K562 (cell line): ENCODE measurements around the gene IFNB1. TPM values are rescaled to one million over a fixed set of nuclear protein-coding genes. Genes with fewer than 3 reads are reported as not detected.

ENCODE experiments used
- ATAC-seq: fragments of 200-7000 bp; cut with Tn5 transposase; 3 replicates; pipeline ENCODE4 v1.9.1; 2020; ENCODE audit warnings: moderate library complexity
- BruUV-seq: library from RNA; stranded (reverse); fragments of 400-500 nt; replicated peaks from 2 replicates; lab custom pipeline; 2021; lab: Mats Ljungman, UMichigan
- CTCF ChIA-PET: fragments of 300-600 bp; formaldehyde crosslinking; extraction: SDS; loops from one replicate; lab custom pipeline; 2021; ENCODE audit warnings: low intra/inter-chr PET ratio; lab: Yijun Ruan, JAX
- POLR2A ChIA-PET: fragments of 300-600, 350-650 bp; sonication (Branson Sonifier 250); formaldehyde crosslinking; extraction: SDS; loops from one replicate; lab custom pipeline; 2021; ENCODE audit warnings: antibody characterized with exemption, inconsistent platforms; lab: Yijun Ruan, JAX
- DNase-seq, 4 experiments: peaks; one replicate each; pipeline versions ENCODE4 v3.0.0 to v3.0.0-alpha.2; 2011 to 2018; ENCODE audit warnings: low spot score in 3 of 4, mixed read lengths in 3 of 4; ENCODE audit errors: extremely low read depth in 1 of 4
- FAIRE-seq: peaks from 2 replicates; lab custom pipeline; 2011; peaks lifted over from hg19 to GRCh38; lab: Jason Lieb, UNC
- H2AFZ ChIP-seq: 2 replicates; pipeline ENCODE4 v1.6.0; 2011; ENCODE audit warnings: low read depth, low read length, control low read depth, inconsistent platforms
- H3K27ac ChIP-seq: fragments of 200-600 bp; 3 replicates; pipeline ENCODE4 v1.8.0; 2011; ENCODE audit warnings: low read depth, mild to moderate bottlenecking, control low read depth, inconsistent platforms, low read length, moderate library complexity, mixed read lengths; ENCODE audit errors: extremely low read depth
- H3K27me3 ChIP-seq, 2 experiments: fragments of 300-600 bp in 1 of 2; 2 replicates in 1 of 2; 3 replicates in 1 of 2; pipeline versions ENCODE4 v1.6.0 to v1.8.0; 2011; ENCODE audit warnings: inconsistent platforms in 2 of 2, low read length in 2 of 2, mild to moderate bottlenecking in 1 of 2, mixed read lengths in 1 of 2, moderate library complexity in 1 of 2; ENCODE audit not compliant: control insufficient read depth in 2 of 2, insufficient read depth in 2 of 2
- H3K36me3 ChIP-seq: fragments of 300-600 bp; 3 replicates; pipeline ENCODE4 v1.8.0; 2011; ENCODE audit warnings: mild to moderate bottlenecking, low read length, inconsistent platforms; ENCODE audit not compliant: control insufficient read depth, insufficient read depth
- H3K4me1 ChIP-seq, 2 experiments: fragments of 200-600 bp in 1 of 2; replicated peaks in 1 of 2; 2 replicates in 1 of 2; 3 replicates in 1 of 2; pipeline versions ENCODE4 v1.5.1 to v1.8.0; 2011; ENCODE audit warnings: inconsistent platforms in 2 of 2, low read length in 2 of 2, mild to moderate bottlenecking in 1 of 2, mixed read lengths in 1 of 2, moderate library complexity in 1 of 2; ENCODE audit not compliant: control insufficient read depth in 2 of 2, insufficient read depth in 2 of 2
- H3K4me2 ChIP-seq: 2 replicates; pipeline ENCODE4 v1.6.1; 2011; ENCODE audit warnings: low read length, control low read depth, inconsistent platforms, mixed read lengths; ENCODE audit not compliant: insufficient read depth
- H3K4me3 ChIP-seq: fragments of 200-600 bp; sonication (generic), shearing (Covaris generic); 2 replicates; pipeline ENCODE4 v1.5.1; 2016; ENCODE audit warnings: control low read depth, inconsistent platforms
- H3K79me2 ChIP-seq: fragments of 200-600 bp; 3 replicates; pipeline ENCODE4 v1.8.0; 2011; ENCODE audit warnings: low read length, inconsistent platforms; ENCODE audit not compliant: control insufficient read depth, insufficient read depth
- H3K9ac ChIP-seq, 2 experiments: 2 replicates each; pipeline versions ENCODE4 v1.6.0 to v1.6.1; 2011; ENCODE audit warnings: low read depth in 2 of 2, low read length in 2 of 2, control low read depth in 1 of 2, inconsistent platforms in 1 of 2, mild to moderate bottlenecking in 1 of 2, mixed read lengths in 1 of 2; ENCODE audit not compliant: insufficient read depth in 1 of 2
- H3K9me1 ChIP-seq: one replicate; pipeline ENCODE4 v1.6.0; 2011; ENCODE audit warnings: inconsistent platforms, mild to moderate bottlenecking, low read length, moderate library complexity; ENCODE audit not compliant: control insufficient read depth, insufficient read depth
- H3K9me3 ChIP-seq: replicated peaks from 2 replicates; pipeline ENCODE4 v1.5.1; 2011; ENCODE audit warnings: low read depth, low read length, inconsistent platforms; ENCODE audit not compliant: control insufficient read depth, insufficient read depth
- H4K20me1 ChIP-seq: replicated peaks from 2 replicates; pipeline ENCODE4 v1.6.1; 2011; ENCODE audit warnings: low read length, inconsistent platforms, mixed read lengths; ENCODE audit not compliant: control insufficient read depth, insufficient read depth
- MBD2 ChIP-seq: sonication (generic); IDR thresholded peaks from 2 replicates; pipeline ENCODE4 v1.6.1; 2016; ENCODE audit warnings: low read depth, borderline replicate concordance
- TEAD4 ChIP-seq, 2 experiments: sonication (generic) in 1 of 2; formaldehyde crosslinking in 1 of 2; IDR thresholded peaks; 2 replicates each; pipeline versions ENCODE4 v1.6.1 to v1.8.0; 2012 to 2022; ENCODE audit warnings: borderline replicate concordance in 1 of 2, inconsistent platforms in 1 of 2, low read length in 1 of 2, mild to moderate bottlenecking in 1 of 2, missing genetic modification reagents in 1 of 2
- WGBS: fragments of 100-300 bp; shearing (Covaris generic); methylation state at CpG from one replicate; pipeline ENCODE4 v1.1.6; 2016; ENCODE audit warnings: low coverage, mixed read lengths; ENCODE audit not compliant: insufficient coverage; ENCODE audit errors: missing lambda C conversion rate; 5-methylcytosine and 5-hydroxymethylcytosine counted together
- in situ Hi-C: fragments of 300-500 bp; cut with MboI; formaldehyde crosslinking; loops from 4 replicates; pipeline ENCODE4 v1.15.0; 2018; ENCODE audit warnings: inconsistent platforms, mixed read lengths
- intact Hi-C: fragments of 100-400 bp; cut with micrococcal nuclease; formaldehyde crosslinking; loops from 2 replicates; pipeline ENCODE4 v1.14.2; 2022
- polyA plus RNA-seq, 8 experiments: library from polyadenylated mRNA; depleted of rRNA in 4 of 8; stranded (reverse) in 5 of 8; unstranded in 3 of 8; fragments of >200 nt; fragmentation: Nextera tagmentation in 2 of 8; fragmentation: Illumina TruSeq in 1 of 8; extraction: Ambion mirVana in 2 of 8; extraction: Trizol in 1 of 8; gene quantifications; 2 replicates each; pipeline versions ENCODE4 v1.2.1 to v1.2.3, GENCODE V29; 2011 to 2014; ENCODE audit warnings: inconsistent platforms in 1 of 8, missing spikeins in 1 of 8
- total RNA-seq, 7 experiments: library from RNA; depleted of rRNA in 6 of 7; stranded (reverse); fragments of >200 nt in 6 of 7; fragmentation: Illumina TruSeq in 2 of 7; extraction: Trizol in 2 of 7; gene quantifications; 2 replicates each; pipeline versions ENCODE4 v1.2.1 to v1.2.3, GENCODE V29; 2011 to 2021; ENCODE audit warnings: low replicate concordance in 1 of 7
- TF ChIP-seq, protein P1 (sequence below): fragments of 250-450 bp; sonication (Bioruptor Pico); IDR thresholded peaks from 2 replicates; pipeline ENCODE4 v1.5.1; 2021; ENCODE audit warnings: mild to moderate bottlenecking

IFNB1 gene
- total and polyA plus RNA-seq, 9 of the 15 experiments (the other 6 are each of a cell fraction or from before 2014, with no cell fraction given), result not detected

- TF ChIP-seq TEAD4 (IDR thresholded peaks at IDR 0.05; ENCODE audit: low read length), result no peak
- no peak for TF ChIP-seq TEAD4 (CRISPR knock-in tag; IDR thresholded peaks at IDR 0.05; ENCODE audit: borderline replicate concordance)
- TF ChIP-seq, protein P1, sequence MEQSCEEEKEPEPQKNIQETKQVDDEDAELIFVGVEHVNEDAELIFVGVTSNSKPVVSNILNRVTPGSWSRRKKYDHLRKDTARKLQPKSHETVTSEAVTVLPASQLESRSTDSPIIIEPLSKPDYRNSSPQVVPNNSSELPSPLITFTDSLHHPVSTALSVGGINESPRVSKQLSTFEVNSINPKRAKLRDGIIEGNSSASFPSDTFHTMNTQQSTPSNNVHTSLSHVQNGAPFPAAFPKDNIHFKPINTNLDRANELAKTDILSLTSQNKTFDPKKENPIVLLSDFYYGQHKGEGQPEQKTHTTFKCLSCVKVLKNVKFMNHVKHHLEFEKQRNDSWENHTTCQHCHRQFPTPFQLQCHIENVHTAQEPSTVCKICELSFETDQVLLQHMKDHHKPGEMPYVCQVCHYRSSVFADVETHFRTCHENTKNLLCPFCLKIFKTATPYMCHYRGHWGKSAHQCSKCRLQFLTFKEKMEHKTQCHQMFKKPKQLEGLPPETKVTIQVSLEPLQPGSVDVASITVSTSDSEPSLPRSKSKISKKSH (CRISPR knock-in tag), result no peak
Observed at GRCh38 chr9:21031091-21031807, 46.5 kb downstream of the IFNB1 start, which contains the start of gene HACD4 (continued).

DNA sequence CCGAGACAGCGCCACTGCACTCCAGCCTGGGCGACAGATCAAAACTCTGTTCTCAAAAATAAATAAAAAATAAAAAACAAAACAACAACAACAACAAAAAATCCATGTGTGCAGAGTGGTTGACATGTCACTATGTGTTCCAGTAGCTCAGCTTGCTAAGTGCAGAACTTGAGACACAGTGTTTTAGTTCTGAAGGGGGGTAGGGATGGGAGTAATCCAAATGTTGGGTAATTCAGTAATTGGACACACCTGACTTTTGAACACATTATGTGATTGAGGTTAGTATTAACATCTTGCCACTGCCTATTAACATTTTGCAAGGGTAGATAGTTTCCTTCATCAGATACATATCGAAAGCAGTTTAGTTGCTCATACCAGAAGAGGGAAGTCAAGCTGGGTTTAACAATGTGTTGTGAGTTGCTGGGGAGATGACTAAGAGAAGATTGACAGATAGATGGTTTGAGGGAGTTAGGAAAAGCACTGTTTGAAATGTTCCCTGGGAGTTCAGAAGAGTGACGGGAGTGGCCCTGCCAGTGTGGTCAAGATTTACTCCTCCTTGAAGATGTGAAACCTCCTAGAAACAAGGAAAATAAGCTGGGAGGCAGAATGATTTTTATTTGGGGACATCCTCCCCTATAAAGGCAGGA, 47.2 kb downstream of the IFNB1 start:
- FAIRE-seq (no peak), DNase-seq (no peak), ATAC-seq (no peak)
- Histone ChIP-seq H4K20me1 (no peaks in the 10 kb centered on the region), H2AFZ (no peak overlapping the region), H3K9ac (no peak overlapping the region), H3K27me3 (no peaks in the 10 kb centered on the region), H3K9me3 (no peaks in the 10 kb centered on the region), H3K4me1 (no peaks in the 10 kb centered on the region), H3K27ac (no peak overlapping the region), H3K79me2 (no peaks in the 10 kb centered on the region), H3K4me3 (no peak overlapping the region), H3K36me3 (no peaks in the 10 kb centered on the region), H3K9me1 (no peaks in the 10 kb centered on the region), H3K4me2 (no peak overlapping the region)
- intact Hi-C loops (no loop called here), in situ Hi-C loops (no loop called here)
- no CpG with 5 or more reads among the region's 5 CpGs for WGBS
- TF ChIP-seq MBD2, result no peak
- BruUV-seq, result no TSS peak
- ChIA-PET POLR2A (no interaction called here), CTCF (no interaction called here)
